GM10847 (cell line): ENCODE data around the gene MLN.

Source experiments
- POLR2A ChIP-seq: IDR thresholded peaks from 2 replicates; pipeline ENCODE4 v1.6.1; 2011; ENCODE audit not compliant: insufficient read length; ENCODE audit errors: extremely low read depth

The MLN gene

GRCh38 chr6:33803571-33804053, at the start of gene MLN:
Gene MLN, minus strand, starts transcription at chr6:33804003. Its CDS starts 2,840 bp downstream, at chr6:33801163.
- TF ChIP-seq POLR2A = no peak

- no peak for TF ChIP-seq POLR2A
Observed at GRCh38 chr6:33853026-33853425, 49.2 kb upstream of the MLN start.

- no peak for TF ChIP-seq POLR2A
Observed at GRCh38 chr6:33851959-33852358, 48.2 kb upstream of the MLN start.

- TF ChIP-seq POLR2A = no peak
Observed at GRCh38 chr6:33850869-33851541, 47.2 kb upstream of the MLN start.

- TF ChIP-seq POLR2A = no peak
Observed at GRCh38 chr6:33850296-33850695, 46.5 kb upstream of the MLN start.

- TF ChIP-seq POLR2A = no peak
Observed at GRCh38 chr6:33849500-33850075, 45.8 kb upstream of the MLN start.

GRCh38 chr6:33848484-33848883, 44.7 kb upstream of the MLN start:
- no peak for TF ChIP-seq POLR2A

GRCh38 chr6:33847867-33848266, 44.1 kb upstream of the MLN start:
- no peak for TF ChIP-seq POLR2A

GRCh38 chr6:33847078-33847477, 43.3 kb upstream of the MLN start:
- TF ChIP-seq POLR2A = no peak

GRCh38 chr6:33846226-33846625, 42.4 kb upstream of the MLN start:
- no peak for TF ChIP-seq POLR2A

GRCh38 chr6:33845031-33845745, 41.4 kb upstream of the MLN start:
- no peak for TF ChIP-seq POLR2A

- no peak for TF ChIP-seq POLR2A
Observed at GRCh38 chr6:33843131-33844121, 39.6 kb upstream of the MLN start.

- no peak for TF ChIP-seq POLR2A
Observed at GRCh38 chr6:33841868-33842267, 38.1 kb upstream of the MLN start.

GRCh38 chr6:33841070-33841469, 37.3 kb upstream of the MLN start:
- no peak for TF ChIP-seq POLR2A

GRCh38 chr6:33840048-33840926, 36.5 kb upstream of the MLN start:
- TF ChIP-seq POLR2A = no peak
